BE2C (cell line): ENCODE measurements around the gene GALNS.

ENCODE experiments used
- DNase-seq: peaks from one replicate; pipeline ENCODE4 v3.0.0-alpha.2; 2020
- H3K27me3 ChIP-seq: fragments of 250-450 bp; sonication (Bioruptor Pico); 2 replicates; pipeline ENCODE4 v1.5.1; 2020; ENCODE audit warnings: mild to moderate bottlenecking
- H3K36me3 ChIP-seq: fragments of 250-450 bp; sonication (Bioruptor Pico); 2 replicates; pipeline ENCODE4 v1.5.1; 2020; ENCODE audit warnings: mild to moderate bottlenecking
- H3K4me1 ChIP-seq: fragments of 250-450 bp; sonication (Bioruptor Pico); 2 replicates; pipeline ENCODE4 v1.5.1; 2020
- H3K4me3 ChIP-seq: 2 replicates; pipeline ENCODE4 v1.5.1; 2011; ENCODE audit warnings: low read depth, low read length
- H3K9me3 ChIP-seq: fragments of 250-450 bp; sonication (Bioruptor Pico); 2 replicates; pipeline ENCODE4 v1.5.1; 2020
- CTCF ChIP-seq: IDR thresholded peaks from 2 replicates; pipeline ENCODE4 v1.5.1; 2012; ENCODE audit warnings: mild to moderate bottlenecking, low read depth, low read length

The GALNS gene

GRCh38 chr16:88868974-88869672 lies 12.4 kb upstream of the GALNS start:
- Histone ChIP-seq H3K4me1 (no peaks in the 10 kb centered on the region), H3K9me3 (no peaks in the 10 kb centered on the region), H3K36me3 (no peaks in the 10 kb centered on the region), H3K27me3 (peaks cover 83% of the 10 kb centered on the region), H3K4me3 (no peak overlapping the region)
- no peak for TF ChIP-seq CTCF
- no peak for DNase-seq

GRCh38 chr16:88867581-88868246 lies 11.0 kb upstream of the GALNS start:
- Histone ChIP-seq H3K4me3 (no peak overlapping the region), H3K27me3 (peaks cover 69% of the 10 kb centered on the region), H3K4me1 (no peaks in the 10 kb centered on the region), H3K9me3 (no peaks in the 10 kb centered on the region), H3K36me3 (no peaks in the 10 kb centered on the region)
- TF ChIP-seq CTCF: no peak
- no peak for DNase-seq

DNA sequence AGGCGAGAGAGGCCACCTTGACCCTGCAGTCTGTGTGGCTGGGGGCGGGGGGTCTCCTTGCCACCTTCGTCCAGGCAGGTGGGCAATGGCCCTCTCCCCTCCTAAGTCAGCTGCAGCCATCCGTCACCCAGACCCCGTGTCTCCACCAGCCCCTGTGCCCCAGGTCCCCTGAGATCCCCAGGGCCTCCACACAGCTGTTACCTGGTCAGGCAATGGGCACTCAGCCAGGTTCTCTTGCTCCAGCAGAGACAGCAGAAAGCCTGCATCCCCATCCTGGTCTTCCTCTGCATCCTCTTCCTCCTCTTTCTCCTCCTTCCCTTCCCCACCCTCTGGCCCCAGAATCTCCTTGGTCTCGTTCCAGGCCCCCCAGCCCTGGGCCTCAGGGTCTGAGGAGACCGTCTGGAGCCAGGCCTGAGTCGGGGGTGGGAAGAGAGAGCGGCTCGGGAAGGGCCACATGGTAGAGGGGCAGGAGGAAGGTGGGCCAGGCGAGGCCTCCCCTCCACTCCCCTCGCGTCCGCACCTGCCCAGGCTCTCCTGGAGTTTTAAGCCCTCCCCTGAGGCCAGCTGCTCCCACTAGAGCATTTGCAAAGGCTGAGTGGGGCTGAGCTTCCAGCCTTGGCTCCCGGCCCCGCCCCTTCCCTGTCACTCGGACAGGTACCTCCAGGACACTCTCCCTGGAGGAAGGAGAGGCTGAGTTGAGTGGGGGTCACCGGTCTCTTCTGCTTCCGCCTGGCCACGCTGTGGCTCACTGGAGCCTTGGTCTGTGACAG lies 9.6 kb upstream of the GALNS start, which contains the start of gene PABPN1L:
TSS of gene PABPN1L (minus strand) at position 510 of the 770 bp plus-strand sequence. CDS start at position 456, 54 bp downstream.
- DNase-seq: no peak

DNA sequence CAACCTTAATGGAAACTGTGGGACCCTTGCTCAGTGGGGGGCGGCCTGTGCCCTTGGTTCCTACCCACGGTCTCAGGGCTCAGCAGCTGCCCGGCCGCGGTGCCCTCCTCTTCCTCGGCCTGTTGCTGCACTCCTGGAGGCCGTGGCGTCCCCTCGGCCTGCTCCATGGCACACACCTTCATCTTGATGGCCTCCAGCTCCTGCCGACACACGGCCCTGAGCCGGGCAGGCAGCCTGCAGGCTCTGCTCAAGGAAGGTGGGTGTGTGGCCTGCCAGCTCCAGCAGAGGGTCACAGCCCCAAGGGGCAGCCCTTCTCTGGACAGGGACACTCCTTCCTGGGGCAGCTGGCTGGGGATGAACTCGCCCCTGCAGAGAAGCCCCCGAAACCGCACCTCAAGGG lies 9.0 kb upstream of the GALNS start:
- no peak for DNase-seq
- no peak for TF ChIP-seq CTCF
- Histone ChIP-seq H3K27me3 (peaks cover 52% of the 10 kb centered on the region), H3K4me1 (no peaks in the 10 kb centered on the region), H3K4me3 (no peak overlapping the region), H3K36me3 (peaks cover 1% of the 10 kb centered on the region; the same call in 1 of the 2 replicates), H3K9me3 (no peaks in the 10 kb centered on the region)

More for the DNA sequence above, 9.6 kb upstream of the GALNS start, which contains the start of gene PABPN1L:
- no peak for TF ChIP-seq CTCF
- Histone ChIP-seq H3K27me3 (peaks cover 58% of the 10 kb centered on the region), H3K4me1 (no peaks in the 10 kb centered on the region), H3K4me3 (no peak within 1 kb of the TSS), H3K9me3 (no peaks in the 10 kb centered on the region), H3K36me3 (no peaks in the 10 kb centered on the region)

GRCh38 chr16:88865310-88865709 lies 8.6 kb upstream of the GALNS start:
- no peak for DNase-seq
- peaks cover 5% of the 10 kb centered on the region; the same call in 1 of the 2 replicates for H3K36me3 ChIP-seq
- no peak overlapping the region for H3K4me3 ChIP-seq
- peaks cover 47% of the 10 kb centered on the region for H3K27me3 ChIP-seq
- TF ChIP-seq CTCF: no peak
- H3K9me3 ChIP-seq: no peaks in the 10 kb centered on the region
- H3K4me1 ChIP-seq: no peaks in the 10 kb centered on the region
